H1 (cell line): Measurements from ENCODE around the gene CCDC40. TPM values are rescaled to one million over a fixed set of nuclear protein-coding genes. Genes with fewer than 3 reads are reported as not detected.

Source experiments
- CTCF ChIA-PET: fragments of 300-600 bp; sonication (Branson Sonifier 250); formaldehyde crosslinking; loops from one replicate; lab custom pipeline; 2021; ENCODE audit not compliant: partially characterized antibody; lab: Charles Lee
- POLR2A ChIA-PET: fragments of 300-600 bp; sonication (Branson Sonifier 250); formaldehyde crosslinking; loops from one replicate; lab custom pipeline; 2021; ENCODE audit warnings: inconsistent platforms; ENCODE audit not compliant: partially characterized antibody; lab: Charles Lee
- DNase-seq, 2 experiments: peaks; one replicate each; pipeline versions ENCODE4 v3.0.0 to v3.0.0-alpha.2; 2010 to 2022; ENCODE audit warnings: low spot score in 2 of 2, low read depth in 1 of 2, mixed read lengths in 1 of 2
- FAIRE-seq: peaks from 2 replicates; lab custom pipeline; 2011; peaks lifted over from hg19 to GRCh38; lab: Jason Lieb, UNC
- H2AFZ ChIP-seq: 2 replicates; pipeline ENCODE4 v1.8.1; 2012; ENCODE audit warnings: low read length, inconsistent platforms
- H2AK5ac ChIP-seq: 2 replicates; pipeline ENCODE4 v1.6.1; 2013; ENCODE audit warnings: low read depth, low read length
- H2BK120ac ChIP-seq: replicated peaks from 2 replicates; pipeline ENCODE3; 2013; ENCODE audit warnings: low read depth, low read length, inconsistent platforms
- H2BK12ac ChIP-seq: 2 replicates; pipeline ENCODE4 v1.6.1; 2013; ENCODE audit warnings: low read depth, low read length
- H2BK15ac ChIP-seq: 2 replicates; pipeline ENCODE4 v1.6.1; 2013; ENCODE audit warnings: low read length
- H2BK20ac ChIP-seq: 2 replicates; pipeline ENCODE4 v1.6.1; 2013; ENCODE audit warnings: low read length
- H2BK5ac ChIP-seq: 2 replicates; pipeline ENCODE4 v1.6.1; 2013; ENCODE audit warnings: low read depth, low read length
- H3K14ac ChIP-seq: 2 replicates; pipeline ENCODE4 v1.6.1; 2013; ENCODE audit warnings: inconsistent platforms; ENCODE audit not compliant: insufficient read length
- H3K18ac ChIP-seq: 2 replicates; pipeline ENCODE4 v1.6.1; 2013; ENCODE audit warnings: low read length; ENCODE audit errors: extremely low read depth
- H3K23ac ChIP-seq: 2 replicates; pipeline ENCODE4 v1.6.1; 2013; ENCODE audit warnings: inconsistent platforms; ENCODE audit not compliant: insufficient read length
- H3K23me2 ChIP-seq: 2 replicates; pipeline ENCODE4 v1.6.1; 2013; ENCODE audit warnings: low read depth, low read length
- H3K27ac ChIP-seq: 2 replicates; pipeline ENCODE4 v1.6.1; 2011; ENCODE audit warnings: low read depth, low read length, inconsistent platforms
- H3K27me3 ChIP-seq, 4 experiments: replicated peaks in 1 of 4; 1 replicate in 1 of 4; 2 replicates in 3 of 4; pipeline versions ENCODE4 v1.6.1 to v1.8.1; 2011 to 2013; ENCODE audit warnings: low read length in 3 of 4, mild to moderate bottlenecking in 3 of 4, inconsistent platforms in 2 of 4, mixed read lengths in 2 of 4, moderate library complexity in 1 of 4; ENCODE audit not compliant: control insufficient read depth in 3 of 4, insufficient read depth in 3 of 4; ENCODE audit errors: extremely low read depth in 1 of 4
- H3K36me3 ChIP-seq, 4 experiments: 2 replicates each; pipeline versions ENCODE4 v1.6.1 to v1.8.1; 2011 to 2013; ENCODE audit warnings: mild to moderate bottlenecking in 4 of 4, low read length in 3 of 4, moderate library complexity in 2 of 4, control low read depth in 1 of 4, inconsistent platforms in 1 of 4; ENCODE audit not compliant: insufficient read depth in 4 of 4, control insufficient read depth in 2 of 4
- H3K4ac ChIP-seq: replicated peaks from 2 replicates; pipeline ENCODE3; 2013; ENCODE audit warnings: low read length, low read depth, mixed read lengths, inconsistent platforms; ENCODE audit not compliant: insufficient read length
- H3K4me1 ChIP-seq, 4 experiments: replicated peaks in 1 of 4; 1 replicate in 1 of 4; 2 replicates in 3 of 4; pipeline versions ENCODE4 v1.6.1 to v1.8.1; 2011 to 2013; ENCODE audit warnings: low read length in 3 of 4, inconsistent platforms in 2 of 4, mixed read lengths in 1 of 4; ENCODE audit not compliant: insufficient read depth in 4 of 4, control insufficient read depth in 3 of 4
- H3K4me2 ChIP-seq, 2 experiments: 2 replicates each; pipeline versions ENCODE4 v1.6.1 to v1.8.1; 2011 to 2013; ENCODE audit warnings: low read depth in 2 of 2, low read length in 2 of 2, control low read depth in 1 of 2, inconsistent platforms in 1 of 2, mild to moderate bottlenecking in 1 of 2; ENCODE audit not compliant: insufficient read depth in 1 of 2
- H3K4me3 ChIP-seq, 4 experiments: fragments of 200-600, 300-600 bp in 1 of 4; sonication (generic), shearing (Covaris generic), sonication (Bioruptor Twin) in 1 of 4; 2 replicates each; pipeline versions ENCODE4 v1.5.1 to v1.8.1; 2011 to 2016; ENCODE audit warnings: low read length in 4 of 4, low read depth in 3 of 4, control low read depth in 2 of 4, inconsistent platforms in 2 of 4, mild to moderate bottlenecking in 2 of 4, mixed read lengths in 1 of 4, moderate library complexity in 1 of 4; ENCODE audit not compliant: insufficient read depth in 2 of 4; ENCODE audit errors: extremely low read depth in 1 of 4
- H3K56ac ChIP-seq: replicated peaks from 2 replicates; pipeline ENCODE3; 2013; ENCODE audit warnings: low read depth, mild to moderate bottlenecking, mixed read lengths, low read length, inconsistent platforms; ENCODE audit not compliant: insufficient read length
- H3K79me1 ChIP-seq: 2 replicates; pipeline ENCODE4 v1.6.1; 2013; ENCODE audit warnings: low read depth, low read length, control low read depth
- H3K79me2 ChIP-seq, 2 experiments: 2 replicates each; pipeline versions ENCODE4 v1.6.1 to v1.8.1; 2012 to 2013; ENCODE audit warnings: low read length in 2 of 2, mild to moderate bottlenecking in 2 of 2, inconsistent platforms in 1 of 2; ENCODE audit not compliant: insufficient read depth in 2 of 2, control insufficient read depth in 1 of 2
- H3K9ac ChIP-seq, 4 experiments: replicated peaks in 1 of 4; 1 replicate in 1 of 4; 2 replicates in 3 of 4; pipeline versions ENCODE4 v1.6.1 to v1.8.1; 2011 to 2013; ENCODE audit warnings: low read depth in 3 of 4, low read length in 3 of 4, control low read depth in 2 of 4, mild to moderate bottlenecking in 2 of 4, moderate library complexity in 2 of 4, inconsistent platforms in 1 of 4; ENCODE audit errors: extremely low read depth in 1 of 4
- H3K9me3 ChIP-seq, 2 experiments: 2 replicates each; pipeline versions ENCODE4 v1.6.1 to v1.8.1; 2012 to 2013; ENCODE audit warnings: mild to moderate bottlenecking in 2 of 2, moderate library complexity in 2 of 2, control low read depth in 1 of 2, inconsistent platforms in 1 of 2, low read depth in 1 of 2, low read length in 1 of 2, mixed read lengths in 1 of 2; ENCODE audit not compliant: insufficient read depth in 2 of 2
- H4K20me1 ChIP-seq, 2 experiments: replicated peaks in 1 of 2; 2 replicates each; pipeline versions ENCODE3 to v1.8.1; 2011 to 2013; ENCODE audit warnings: inconsistent platforms in 2 of 2, low read length in 2 of 2, mild to moderate bottlenecking in 1 of 2; ENCODE audit not compliant: insufficient read depth in 2 of 2, control insufficient read depth in 1 of 2
- H4K5ac ChIP-seq: 2 replicates; pipeline ENCODE4 v1.6.1; 2013; ENCODE audit warnings: low read length, low read depth, mixed read lengths, inconsistent platforms; ENCODE audit not compliant: insufficient read length
- H4K8ac ChIP-seq: 2 replicates; pipeline ENCODE4 v1.8.0; 2013; ENCODE audit warnings: mild to moderate bottlenecking, moderate library complexity, low read length, inconsistent platforms; ENCODE audit not compliant: insufficient read depth; ENCODE audit errors: extremely low read depth
- H4K91ac ChIP-seq: replicated peaks from 2 replicates; pipeline ENCODE3; 2013; ENCODE audit warnings: low read length, mixed read lengths, inconsistent platforms; ENCODE audit not compliant: insufficient read length
- ASH2L ChIP-seq: fragments of 200-600, 300-600 bp; sonication (generic); IDR thresholded peaks from one replicate; pipeline ENCODE4 v1.7.1; 2017; ENCODE audit warnings: low read length
- MAX ChIP-seq: IDR thresholded peaks from 2 replicates; pipeline ENCODE4 v1.6.1; 2012; ENCODE audit warnings: inconsistent platforms
- POU5F1 ChIP-seq: IDR thresholded peaks from 2 replicates; pipeline ENCODE4 v1.6.1; 2011; ENCODE audit warnings: low read depth, mild to moderate bottlenecking, low read length, moderate library complexity
- WGBS, 2 experiments: shearing (Covaris generic) in 1 of 2; methylation state at CpG; one replicate each; pipeline versions ENCODE4 v1.1.6 to v1.1.7; 2013 to 2015; ENCODE audit warnings: low lambda C conversion rate in 2 of 2, mixed read lengths in 2 of 2, inconsistent platforms in 1 of 2, low coverage in 1 of 2, missing lambda C conversion rate in 1 of 2; ENCODE audit not compliant: insufficient replicate concordance in 2 of 2, insufficient coverage in 1 of 2, insufficient read length in 1 of 2; ENCODE audit errors: extremely low coverage in 1 of 2, missing lambda C conversion rate in 1 of 2; 5-methylcytosine and 5-hydroxymethylcytosine counted together
- polyA plus RNA-seq, 7 experiments: library from polyadenylated mRNA; depleted of rRNA in 3 of 7; stranded (reverse) in 5 of 7; unstranded in 2 of 7; fragments of >200 nt in 5 of 7; fragments of 200-250 nt in 2 of 7; gene quantifications; 1 replicate in 5 of 7; 2 replicates in 1 of 7; 4 replicates in 1 of 7; pipeline versions ENCODE4 v1.2.1 to v1.2.3, GENCODE V29; 2011 to 2013; ENCODE audit warnings: missing spikeins in 2 of 7, mixed read lengths in 2 of 7
- total RNA-seq: library from RNA; stranded (reverse); fragmentation: NEBNext Ultra II Directional; extraction: Animal tissue kit (Norgen Biotek cat#: 25700); gene quantifications from 2 replicates; pipeline ENCODE4 v1.2.1, GENCODE V29; 2021

Gene CCDC40
- total and polyA plus RNA-seq, 2 of the 8 experiments (the other 6 are each of a cell fraction or from before 2014, with no cell fraction given), result 4.1 to 11.5 TPM

GRCh38 chr17:80095844-80096475, 59.5 kb downstream of the CCDC40 start:
- no peak overlapping the region for H2BK120ac ChIP-seq
- ChIA-PET POLR2A (no interaction called here), CTCF (interaction anchor here (0.9 to 4.4 kb wide), 5 partner anchors 8 to 29 kb away, joined by 3 to 33 read pairs (median 3); no protein-coding TSS in a partner anchor)
- no peak overlapping the region for H3K56ac ChIP-seq
- no peaks in the 10 kb centered on the region for H3K23me2 ChIP-seq
- no peak overlapping the region for H3K4ac ChIP-seq
- no peak overlapping the region for H3K14ac ChIP-seq
- H3K27me3 ChIP-seq, result peaks cover 0 to 6% (median 5%) of the 10 kb centered on the region in 4 experiments; a peak in 2 of 7 replicates
- WGBS, 2 experiments, result 92% methylated on average over 16 of the region's 16 CpGs; no CpG with 5 or more reads in 1 of the 2 experiments
- no peak overlapping the region for H2BK20ac ChIP-seq
- no peaks in the 10 kb centered on the region for H3K79me1 ChIP-seq
- no peak overlapping the region for H2BK12ac ChIP-seq
- no peaks in the 10 kb centered on the region for H3K36me3 ChIP-seq
- no peak overlapping the region for H3K23ac ChIP-seq
- no peak overlapping the region for H3K4me3 ChIP-seq
- no peak overlapping the region for H3K27ac ChIP-seq
- no peak overlapping the region for H2BK15ac ChIP-seq
- H3K9ac ChIP-seq, result no peak overlapping the region
- H2AFZ ChIP-seq, result no peak overlapping the region
- FAIRE-seq, result no peak
- no peak overlapping the region for H2AK5ac ChIP-seq
- H4K5ac ChIP-seq, result no peak overlapping the region
- DNase-seq, result peak in 1 of 2 experiments; percentile 43
- H2BK5ac ChIP-seq, result no peak overlapping the region
- no peaks in the 10 kb centered on the region; a peak in 1 of 7 replicates for H3K4me1 ChIP-seq
- no peaks in the 10 kb centered on the region for H4K20me1 ChIP-seq
- no peak overlapping the region for H3K18ac ChIP-seq
- no peak overlapping the region for H4K8ac ChIP-seq
- no peak overlapping the region for H3K4me2 ChIP-seq
- no peak overlapping the region for H4K91ac ChIP-seq
- no peak for TF ChIP-seq POU5F1
- no peak for TF ChIP-seq ASH2L
- TF ChIP-seq MAX, result no peak
- no peaks in the 10 kb centered on the region for H3K9me3 ChIP-seq
- H3K79me2 ChIP-seq, result no peaks in the 10 kb centered on the region
